Measurements from ENCODE around the gene CDC42BPB.

DNA sequence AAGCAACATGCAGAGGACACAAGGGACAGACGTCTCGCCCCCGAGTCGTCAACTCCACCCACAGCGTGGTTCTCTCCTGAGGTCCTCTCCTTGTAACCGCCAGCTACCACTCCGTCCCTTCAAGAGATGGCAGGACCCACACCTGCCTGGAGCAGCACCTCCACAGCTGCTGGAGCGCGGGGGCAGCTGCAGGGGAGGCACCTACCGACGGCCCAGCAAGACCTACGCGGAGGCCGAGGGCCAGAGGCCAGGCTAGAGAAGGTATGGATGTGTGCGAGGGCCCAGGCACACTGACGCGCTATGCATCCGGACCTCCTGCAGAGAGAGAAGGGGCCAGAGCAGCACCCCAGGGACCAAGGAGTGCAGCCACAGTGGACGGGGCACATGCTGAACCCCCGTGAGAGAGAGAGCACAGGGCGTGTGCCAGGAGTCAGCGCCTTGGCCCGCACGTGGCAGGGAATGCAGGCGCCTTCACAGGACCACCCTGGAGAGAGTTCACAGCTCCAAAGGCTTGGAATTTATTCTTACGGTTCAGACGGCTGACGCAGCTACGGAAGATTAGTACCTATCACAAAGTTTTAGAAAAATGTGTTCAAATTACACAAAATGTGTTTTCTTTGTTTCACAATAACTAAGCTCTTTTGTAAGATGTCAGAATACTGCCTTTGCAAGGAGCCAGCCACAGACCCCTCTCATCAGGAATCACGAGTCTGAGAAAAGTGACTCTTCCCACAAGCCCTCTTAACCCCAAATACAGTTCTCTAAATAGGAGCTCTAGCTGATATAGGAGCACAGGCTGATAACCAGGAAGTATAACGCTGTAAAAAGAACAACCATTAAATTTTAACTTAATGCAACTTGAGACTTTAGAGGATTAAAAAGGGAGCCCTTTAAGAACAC, 36.8 kb downstream of the CDC42BPB start:
- TF ChIP-seq, protein P1, sequence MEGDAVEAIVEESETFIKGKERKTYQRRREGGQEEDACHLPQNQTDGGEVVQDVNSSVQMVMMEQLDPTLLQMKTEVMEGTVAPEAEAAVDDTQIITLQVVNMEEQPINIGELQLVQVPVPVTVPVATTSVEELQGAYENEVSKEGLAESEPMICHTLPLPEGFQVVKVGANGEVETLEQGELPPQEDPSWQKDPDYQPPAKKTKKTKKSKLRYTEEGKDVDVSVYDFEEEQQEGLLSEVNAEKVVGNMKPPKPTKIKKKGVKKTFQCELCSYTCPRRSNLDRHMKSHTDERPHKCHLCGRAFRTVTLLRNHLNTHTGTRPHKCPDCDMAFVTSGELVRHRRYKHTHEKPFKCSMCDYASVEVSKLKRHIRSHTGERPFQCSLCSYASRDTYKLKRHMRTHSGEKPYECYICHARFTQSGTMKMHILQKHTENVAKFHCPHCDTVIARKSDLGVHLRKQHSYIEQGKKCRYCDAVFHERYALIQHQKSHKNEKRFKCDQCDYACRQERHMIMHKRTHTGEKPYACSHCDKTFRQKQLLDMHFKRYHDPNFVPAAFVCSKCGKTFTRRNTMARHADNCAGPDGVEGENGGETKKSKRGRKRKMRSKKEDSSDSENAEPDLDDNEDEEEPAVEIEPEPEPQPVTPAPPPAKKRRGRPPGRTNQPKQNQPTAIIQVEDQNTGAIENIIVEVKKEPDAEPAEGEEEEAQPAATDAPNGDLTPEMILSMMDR (IDR thresholded peaks at IDR 0.05) = no peak
- no peak for TF ChIP-seq POLR2AphosphoS5 (IDR thresholded peaks at IDR 0.05)

All from breast epithelium (tissue), 3 donors.